DMS153 treated with DMSO at 0.1 percent for 48 hours (cell line): ENCODE measurements around the gene AGAP1.

ENCODE experiments used
- DNase-seq: peaks from one replicate; lab custom pipeline; 2025; ENCODE audit not compliant: unreplicated experiment; lab: John Stamatoyannopoulos, UW

The AGAP1 gene

DNA sequence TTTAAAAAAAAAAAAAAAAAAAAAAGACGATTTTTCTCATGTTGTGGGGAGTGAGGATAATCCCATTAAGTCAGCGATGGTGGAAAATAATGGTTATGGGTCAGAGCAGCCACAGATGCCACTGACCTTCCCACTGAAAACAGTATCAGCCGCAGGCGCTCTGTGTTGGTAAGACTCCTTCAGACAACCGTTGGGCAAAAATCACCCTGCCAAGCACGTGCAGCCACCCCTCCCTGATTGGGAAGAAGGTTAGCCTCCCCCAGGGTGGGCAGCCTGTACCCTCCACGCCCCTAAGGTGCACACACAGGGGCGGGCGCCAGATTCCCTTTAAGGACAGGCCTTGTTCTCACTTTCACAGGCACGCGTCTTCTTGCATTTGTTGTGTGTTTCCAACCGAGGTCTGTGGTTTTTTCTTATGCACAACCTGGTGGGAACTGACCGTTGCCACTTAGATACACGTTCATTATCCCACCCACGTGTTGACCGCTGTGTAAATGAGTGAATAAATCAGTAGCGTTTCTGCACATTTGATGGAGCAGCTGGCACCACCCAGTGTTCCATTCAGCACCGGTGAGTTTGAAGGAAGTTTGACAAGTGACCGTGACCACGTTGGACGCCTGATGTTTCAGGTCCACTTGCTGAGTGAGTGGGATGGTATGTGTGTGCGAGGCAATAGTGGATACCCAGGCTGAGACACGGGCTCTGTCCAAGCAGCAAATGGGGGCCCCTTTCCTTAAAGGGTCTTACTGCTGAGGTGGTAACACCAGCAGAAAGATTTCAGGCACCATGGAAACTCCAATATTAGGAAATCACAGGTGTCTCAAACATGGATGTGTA, 476.6 kb downstream of the AGAP1 start:
- no peak for DNase-seq

DNA sequence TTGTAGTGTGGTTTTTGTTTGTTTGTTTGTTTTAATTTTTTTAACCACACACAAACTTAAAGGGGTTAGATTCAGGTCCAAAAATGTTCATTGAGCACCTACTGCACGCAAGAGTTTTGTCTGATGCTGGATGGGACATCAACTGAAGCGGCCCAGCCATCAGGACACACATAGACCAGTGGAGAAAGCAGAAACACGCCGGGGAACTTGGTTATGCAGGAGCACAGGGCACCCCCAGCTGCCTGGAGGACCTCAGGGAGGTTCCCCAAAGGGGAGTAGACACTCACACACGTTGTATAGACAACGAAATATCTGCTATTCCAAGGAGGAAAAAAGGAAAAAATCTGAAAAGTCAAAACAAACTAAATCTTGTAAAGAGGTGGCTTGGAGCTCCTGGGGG, 482.7 kb downstream of the AGAP1 start:
- no peak for DNase-seq

DNA sequence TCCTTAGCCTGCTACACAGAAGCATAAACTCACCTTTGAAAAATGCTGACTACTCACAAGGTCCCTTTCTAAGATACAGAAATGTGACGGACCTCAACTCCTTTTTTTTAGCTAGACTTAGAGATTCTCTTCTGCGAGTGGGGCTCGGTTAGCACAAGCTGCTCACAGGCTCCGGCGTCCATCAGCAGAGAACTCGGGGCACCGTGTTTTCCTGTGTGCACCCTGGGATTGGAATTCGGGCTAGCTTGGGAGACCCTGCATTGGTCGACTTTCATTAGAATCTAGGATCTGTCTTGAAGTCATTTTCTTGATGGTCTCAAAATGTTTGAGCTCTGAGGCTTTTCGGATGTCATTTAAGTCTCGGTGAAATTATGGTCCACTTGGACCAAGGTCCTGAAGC, 483.1 kb downstream of the AGAP1 start:
- no peak for DNase-seq

DNA sequence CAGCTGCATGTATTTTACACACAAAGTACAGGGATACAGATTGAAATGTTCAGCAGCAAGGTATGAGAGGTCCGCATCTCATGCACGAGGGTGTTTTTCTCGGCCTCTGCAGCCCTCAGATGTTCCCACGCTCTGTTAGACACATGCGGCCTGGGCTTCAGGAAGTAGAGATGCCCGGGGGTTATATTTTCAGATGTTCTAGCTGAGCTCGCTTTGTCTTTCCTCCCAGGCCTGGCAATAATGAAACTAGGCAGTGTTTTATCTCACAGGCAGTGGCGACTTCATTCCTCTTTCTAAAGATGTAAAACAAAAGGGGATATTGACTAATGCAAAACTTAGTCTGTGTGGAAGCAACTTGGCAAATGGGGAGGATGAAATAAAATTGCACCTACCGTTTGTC, 483.6 kb downstream of the AGAP1 start:
- no peak for DNase-seq

DNA sequence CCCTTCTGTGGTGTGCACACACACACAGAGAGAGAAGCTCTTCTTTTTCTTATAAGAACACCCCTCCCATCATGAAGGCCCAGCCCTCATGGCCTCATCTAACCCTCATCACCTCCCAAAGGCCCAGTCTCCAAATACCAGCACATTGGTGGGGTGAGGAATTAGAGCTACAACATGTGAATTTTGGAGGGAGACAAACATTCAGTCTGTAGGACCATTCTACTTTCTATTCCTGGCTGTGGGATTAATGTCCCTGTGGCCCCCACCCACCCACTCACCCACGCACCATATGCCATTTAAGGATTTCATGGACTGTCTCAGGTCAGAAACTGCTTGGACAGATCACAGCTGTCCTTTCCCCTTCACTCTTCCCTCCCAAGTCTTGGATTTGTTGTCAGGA, 484.2 kb downstream of the AGAP1 start:
- no peak for DNase-seq

DNA sequence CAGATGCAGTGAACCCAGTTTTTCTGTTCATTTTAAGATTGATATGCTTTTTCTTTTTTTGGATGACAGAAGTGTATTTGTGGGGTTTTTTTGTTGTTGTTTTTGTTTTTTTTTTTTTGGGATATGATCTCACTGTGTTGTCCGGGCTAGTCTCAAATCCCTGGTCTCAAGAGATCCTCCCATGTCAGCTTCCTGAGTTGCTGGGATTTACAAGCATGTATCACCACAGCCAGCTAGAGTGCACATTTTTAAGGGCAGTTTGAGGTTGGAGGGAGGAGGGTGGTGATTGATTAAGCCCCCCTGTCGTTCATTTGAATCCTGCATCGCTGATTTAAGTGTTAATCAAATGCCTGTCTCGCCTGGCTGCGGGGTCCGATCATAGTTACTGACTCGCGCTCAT, 485.2 kb downstream of the AGAP1 start:
- DNase-seq: no peak

DNA sequence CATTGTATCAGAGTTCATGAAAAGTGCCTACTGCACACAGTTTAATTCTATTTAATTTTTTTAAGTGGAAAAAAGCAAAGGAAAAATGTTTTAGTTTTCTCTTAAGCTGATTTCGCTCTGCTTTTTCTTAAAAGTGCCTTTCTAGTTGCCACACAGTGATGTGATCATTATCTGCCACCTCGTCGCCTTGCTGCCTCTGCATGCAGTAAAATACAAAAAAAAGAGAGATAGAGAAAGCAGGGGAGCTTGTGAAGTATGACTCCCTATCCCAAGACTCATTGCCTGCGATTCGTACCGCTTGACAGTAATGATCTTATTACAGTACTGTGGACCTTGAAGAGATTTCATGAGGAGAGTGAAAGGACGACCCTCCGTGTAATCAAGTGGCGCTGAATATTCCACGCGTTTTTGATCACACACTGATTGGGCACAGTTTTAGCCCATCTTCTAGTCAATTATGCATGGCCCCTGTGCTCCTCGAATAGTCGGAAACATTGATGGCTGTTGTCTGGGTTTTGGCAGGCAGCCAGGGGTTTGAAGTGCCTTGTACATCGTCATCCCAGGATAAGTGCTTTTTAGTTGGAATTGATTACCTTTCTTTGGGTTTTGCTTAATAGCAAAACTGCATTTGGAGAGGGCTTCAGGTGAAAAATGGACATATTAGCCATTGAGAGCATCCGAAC, 486.1 kb downstream of the AGAP1 start:
- DNase-seq: peak; percentile 60

DNA sequence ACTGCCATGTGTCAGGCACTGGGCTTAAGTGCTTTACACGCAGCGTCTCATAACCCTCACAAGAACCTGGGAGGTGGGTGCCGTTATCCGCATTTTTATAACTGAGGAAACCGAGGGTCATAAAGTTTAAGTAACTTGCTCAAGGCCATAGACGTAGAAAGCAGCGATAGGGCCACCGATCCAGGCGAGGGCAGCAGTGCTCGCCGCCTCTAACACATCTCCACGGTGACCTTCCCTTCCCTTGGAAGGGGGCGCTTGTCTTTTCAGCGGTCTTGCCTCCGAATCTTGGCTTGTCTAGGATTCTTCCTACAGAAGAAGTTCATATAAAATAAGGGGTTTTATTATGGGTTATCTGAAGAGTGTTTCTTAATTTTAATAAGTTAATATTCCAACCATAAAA, 487.8 kb downstream of the AGAP1 start:
- no peak for DNase-seq

DNA sequence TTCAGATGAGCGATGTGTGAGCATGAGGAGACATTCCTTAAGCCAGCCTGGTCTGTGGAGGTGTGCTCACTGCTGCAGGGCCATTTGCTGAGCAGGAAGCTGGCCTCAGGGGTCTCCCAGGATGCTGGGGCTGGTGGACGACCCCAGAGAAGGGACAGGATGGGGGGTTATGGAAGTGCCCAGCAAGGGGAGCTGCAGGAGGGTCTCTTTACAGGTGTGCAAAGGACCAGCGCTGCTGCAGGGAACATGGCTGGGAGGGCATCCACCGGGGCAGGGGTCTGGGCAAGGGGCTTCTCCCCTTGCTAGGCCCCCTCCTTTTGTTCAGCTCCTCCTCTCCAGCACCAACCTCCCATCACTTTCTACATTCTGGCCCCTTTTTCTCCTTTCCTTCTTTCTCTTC, 489.2 kb downstream of the AGAP1 start:
- no peak for DNase-seq

DNA sequence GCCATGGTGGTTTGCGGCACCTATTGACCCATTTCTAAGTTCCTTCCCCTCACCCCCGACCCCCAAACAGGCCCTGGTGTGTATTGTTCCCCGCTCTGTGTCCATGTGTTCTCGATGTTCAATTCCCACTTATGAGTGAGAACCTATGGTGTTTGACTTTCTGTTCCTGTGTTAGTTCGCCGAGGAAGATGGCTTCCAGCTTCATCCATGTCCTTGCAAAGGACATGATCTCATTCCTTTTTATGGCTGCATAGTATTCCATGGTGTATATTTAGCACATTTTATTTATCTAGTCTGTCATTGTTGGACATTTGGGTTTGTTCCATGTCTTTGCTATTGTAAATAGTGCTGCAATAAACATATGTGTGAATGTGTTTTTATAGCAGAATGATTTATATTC, 490.7 kb downstream of the AGAP1 start:
- DNase-seq: no peak

DNA sequence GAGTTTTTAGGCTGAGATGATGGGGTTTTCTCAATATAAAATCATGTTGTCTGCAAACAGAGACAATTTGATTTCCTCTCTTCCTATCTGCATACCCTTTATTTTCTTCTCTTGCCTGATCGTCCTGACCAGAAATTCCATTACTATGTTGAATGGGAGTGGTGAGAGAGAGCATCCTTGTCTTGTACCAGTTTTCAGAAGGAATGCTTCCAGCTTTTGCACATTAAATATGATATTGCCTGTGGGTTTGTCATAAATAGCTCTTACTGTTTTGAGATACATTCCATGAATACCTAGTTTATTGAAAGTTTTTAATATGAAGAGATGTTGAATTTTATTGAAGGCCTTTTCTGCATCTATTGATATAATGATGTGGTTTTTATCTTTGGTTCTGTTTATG, 492.5 kb downstream of the AGAP1 start:
- DNase-seq: no peak

DNA sequence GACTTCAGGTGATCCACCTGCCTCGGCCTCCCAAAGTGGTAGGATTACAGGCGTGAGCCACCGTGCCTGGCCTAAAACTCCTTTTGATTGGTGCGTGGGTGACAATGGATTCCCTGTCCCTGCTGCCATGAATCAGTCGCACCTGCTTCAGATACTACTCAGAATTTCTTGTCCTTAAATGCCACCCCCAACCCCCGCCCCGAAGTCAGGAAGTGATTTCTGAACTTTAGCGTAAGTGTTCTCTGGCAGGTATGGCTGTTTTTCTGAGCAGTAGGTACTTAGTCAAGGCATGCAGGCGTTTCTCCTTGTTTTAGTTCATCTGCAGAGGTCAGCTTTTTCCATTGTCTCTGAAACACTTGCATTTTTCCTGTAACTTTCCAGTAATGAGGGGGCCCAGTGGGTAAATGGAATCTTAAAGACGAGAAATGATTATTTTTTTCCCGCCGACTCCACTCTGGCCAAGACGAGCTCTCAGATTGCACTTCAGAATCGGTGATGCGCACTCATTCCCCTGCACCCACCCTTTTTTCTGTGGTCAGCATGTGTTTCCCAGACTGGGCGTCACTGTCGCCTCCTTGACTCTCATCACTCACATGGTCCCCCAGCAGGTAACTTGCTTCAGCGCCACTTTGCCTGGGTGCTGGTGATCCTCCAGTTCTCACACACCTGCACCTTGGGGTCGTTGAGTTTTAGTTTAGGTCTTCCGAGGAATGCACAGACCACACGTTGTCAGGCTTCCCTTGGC, 494.6 kb downstream of the AGAP1 start:
- DNase-seq: no peak

DNA sequence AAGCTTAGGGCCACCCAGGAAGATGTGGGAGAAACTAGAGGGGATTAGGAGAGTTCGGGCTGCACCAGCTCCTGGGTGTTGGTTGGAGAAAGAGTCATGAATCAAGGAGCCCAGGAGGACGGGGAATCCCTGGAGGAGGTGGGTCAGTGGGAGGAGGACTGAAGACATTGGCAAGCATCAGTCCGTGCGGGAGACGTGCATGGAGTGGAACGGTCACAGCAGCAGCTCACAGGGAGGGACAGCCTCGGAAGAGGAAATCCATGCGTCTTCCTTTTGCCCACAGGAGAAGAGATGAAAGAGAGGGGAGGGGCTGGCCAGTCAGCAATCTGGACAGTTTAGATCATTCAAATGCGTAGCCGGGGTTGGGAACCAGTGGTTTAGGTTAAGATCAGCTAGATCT, 495.7 kb downstream of the AGAP1 start:
- no peak for DNase-seq

DNA sequence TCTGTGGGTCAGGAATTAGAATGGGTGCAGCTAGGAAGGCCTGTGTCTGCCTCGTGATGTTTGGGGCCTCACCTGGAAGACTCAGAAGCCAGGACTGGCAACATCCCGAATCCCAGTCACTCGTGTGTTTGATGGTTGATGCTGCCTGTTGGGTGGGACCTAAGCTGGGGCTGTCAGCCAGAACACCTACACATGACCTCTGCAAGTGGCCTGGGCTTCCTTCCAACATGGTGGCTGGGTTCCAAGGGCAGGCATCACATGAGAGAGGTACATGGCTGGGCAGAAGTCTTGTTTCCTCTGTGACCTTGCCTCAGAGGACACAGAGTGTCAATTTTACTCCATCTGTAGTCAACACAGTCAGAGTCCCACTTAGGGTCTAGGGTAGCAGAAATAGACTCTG, 496.5 kb downstream of the AGAP1 start:
- DNase-seq: no peak

DNA sequence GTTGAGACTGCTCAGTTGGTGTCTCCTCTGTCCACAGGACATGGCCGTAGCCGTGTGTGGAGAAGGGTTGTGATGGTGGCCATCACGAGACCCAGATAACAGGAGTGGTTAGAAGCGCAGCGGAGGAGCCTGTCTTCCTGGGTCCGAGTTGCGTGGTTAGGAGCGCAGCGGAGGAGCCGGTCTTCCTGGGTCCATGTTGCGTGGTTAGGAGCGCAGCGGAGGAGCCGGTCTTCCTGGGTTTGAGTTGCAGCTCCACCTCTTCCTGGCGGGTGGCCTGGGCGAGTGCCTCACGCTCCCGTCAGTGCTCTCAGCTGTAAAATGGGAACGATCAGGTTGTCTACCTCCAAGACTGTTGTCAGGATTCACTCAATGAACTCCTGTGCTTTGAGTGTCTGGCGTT, 498.2 kb downstream of the AGAP1 start:
- DNase-seq: no peak

DNA sequence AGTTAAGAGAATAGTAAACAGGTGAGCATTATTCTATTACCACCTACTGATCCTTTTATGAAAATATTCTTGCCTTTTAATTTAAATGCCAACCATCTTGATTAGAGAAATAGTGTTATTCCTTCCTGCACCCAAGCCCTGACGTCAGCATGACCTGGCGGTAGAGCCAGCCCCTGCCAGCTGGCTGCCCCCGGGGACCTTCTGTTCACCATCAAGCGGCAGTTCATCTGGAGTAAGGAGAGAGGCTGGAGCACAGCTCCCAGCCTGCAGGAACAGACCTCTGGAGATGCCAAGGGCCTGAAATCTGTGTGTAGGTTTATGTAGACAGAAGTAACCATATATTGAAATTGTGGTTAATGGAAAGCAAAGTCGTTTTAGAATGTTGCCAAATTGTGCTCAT, 502.6 kb downstream of the AGAP1 start:
- DNase-seq: no peak

DNA sequence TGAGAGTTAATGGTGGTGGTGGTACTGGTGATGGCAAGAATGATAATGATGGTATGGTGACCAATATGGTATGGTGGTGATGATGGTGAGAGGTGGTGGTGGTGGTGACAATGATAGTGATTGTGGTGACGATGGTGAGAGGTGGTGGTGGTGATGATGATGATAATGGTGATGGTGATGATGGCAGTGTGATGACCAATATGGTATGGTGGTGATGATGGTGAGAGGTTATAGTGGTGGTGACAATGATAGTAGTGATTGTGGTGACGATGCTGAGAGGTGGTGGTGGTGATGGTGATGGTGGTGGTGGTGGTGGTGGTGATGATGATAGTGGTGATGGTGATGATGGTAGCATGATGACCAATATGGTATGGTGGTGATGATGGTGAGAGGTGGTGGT, 505.2 kb downstream of the AGAP1 start:
- no peak for DNase-seq

DNA sequence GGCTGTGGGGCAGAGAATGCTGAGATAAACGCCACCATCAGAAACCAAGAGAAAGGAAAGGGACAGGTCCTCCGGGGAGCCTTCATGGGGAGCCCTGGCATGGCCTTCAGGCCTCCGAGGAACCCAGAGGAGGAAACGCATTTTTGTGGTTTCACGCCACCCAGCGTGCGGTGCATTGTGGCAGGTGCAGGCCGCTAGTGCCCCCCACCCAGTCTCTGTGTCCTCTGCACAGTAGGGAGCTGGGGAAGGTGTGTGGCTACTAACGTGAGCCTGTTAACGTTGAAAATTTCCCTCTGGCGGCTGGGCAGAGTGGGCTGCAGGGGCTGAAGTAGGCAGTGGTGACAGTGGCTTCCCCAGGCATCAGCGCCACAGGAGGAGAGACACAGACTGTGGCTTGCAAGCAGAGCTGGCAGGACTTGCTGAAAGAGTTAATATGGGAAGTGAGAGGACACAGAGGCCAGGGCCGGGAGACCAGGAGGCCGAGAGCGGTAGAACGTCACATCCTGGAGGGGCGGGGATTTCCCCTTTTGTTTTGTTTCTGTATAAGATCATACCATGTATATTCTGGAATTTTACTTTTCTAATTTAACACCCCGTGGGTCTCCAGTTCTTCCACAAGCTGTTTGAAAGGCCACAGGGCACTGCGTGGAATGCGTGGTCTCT, 507.5 kb downstream of the AGAP1 start:
- DNase-seq: no peak

DNA sequence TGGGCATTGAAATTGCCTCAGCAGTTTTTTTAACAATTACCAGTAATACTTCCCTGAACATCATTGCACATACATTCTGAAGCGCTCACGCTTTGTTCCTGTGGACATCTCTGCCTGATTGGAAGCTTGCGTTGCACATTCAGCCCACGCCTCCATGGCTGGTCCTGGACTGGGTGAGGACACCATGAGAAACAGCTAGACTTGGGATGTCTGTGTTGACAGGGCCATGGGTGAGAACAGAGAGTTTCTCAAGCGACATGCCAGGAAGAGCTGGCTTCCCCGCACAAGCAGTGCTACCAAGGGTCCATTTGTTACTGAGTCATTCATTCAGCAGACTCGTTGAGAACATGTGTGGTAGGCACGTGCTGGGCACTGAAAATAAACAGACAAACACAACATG, 508.0 kb downstream of the AGAP1 start:
- DNase-seq: no peak

DNA sequence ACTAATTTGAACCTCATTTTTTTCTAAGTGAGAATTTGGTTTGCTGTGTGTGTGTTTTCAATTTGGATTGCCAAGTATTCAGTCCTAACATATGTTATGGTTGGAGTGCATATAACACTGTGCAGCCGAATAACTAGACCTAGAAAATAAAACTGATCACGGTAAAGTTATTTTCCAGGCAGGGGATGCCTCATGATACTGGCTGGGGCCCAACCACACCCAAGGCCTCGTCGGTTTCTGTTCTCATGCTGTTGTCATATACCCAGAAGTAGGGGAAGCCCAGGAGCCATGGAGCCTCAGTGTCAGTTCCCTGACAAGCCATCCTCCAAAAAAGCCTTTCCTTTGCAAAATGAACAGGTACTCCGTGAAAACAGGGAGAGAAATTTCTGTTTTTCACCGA, 514.2 kb downstream of the AGAP1 start:
- DNase-seq: no peak

DNA sequence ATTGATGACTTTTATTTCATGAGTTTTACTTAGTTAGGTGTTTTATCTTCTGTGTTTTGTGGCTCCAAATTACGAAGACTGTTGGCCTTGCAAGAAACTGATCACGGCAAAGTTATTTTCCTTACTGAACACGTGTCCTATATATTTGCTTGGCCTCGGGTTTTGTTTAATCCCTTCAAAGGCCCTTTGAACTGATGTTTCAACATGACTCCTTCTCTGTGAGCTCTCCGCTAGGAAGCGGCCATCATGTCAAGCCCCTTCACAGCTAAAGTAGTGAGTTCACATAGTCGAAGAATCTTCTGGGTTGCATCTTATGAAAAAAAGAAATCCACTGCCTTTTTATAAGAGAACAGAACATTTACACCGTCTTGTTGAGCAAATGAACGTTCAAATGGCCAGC, 515.0 kb downstream of the AGAP1 start:
- no peak for DNase-seq
